Lung (tissue), 12 donors: ENCODE data around the gene RBM3. TPM values are rescaled to one million over a fixed set of nuclear protein-coding genes. Genes with fewer than 3 reads are reported as not detected.
A peak's percentile ranks its signal among the peaks of the same experiment; 100 is the strongest.

Experiments
- ATAC-seq: fragments of 200-7000 bp; cut with Tn5 transposase; one replicate; pipeline ENCODE4 v1.9.1; 2020; ENCODE audit warnings: moderate number of reproducible peaks; ENCODE audit not compliant: insufficient read depth, low FRiP score
- DNase-seq, 3 donors: peaks; one replicate each; pipeline ENCODE4 v3.0.0-alpha.2; 2013 to 2017
- H3K27ac ChIP-seq, 2 donors: one replicate each; pipeline ENCODE4 v1.5.1; 2013; ENCODE audit warnings: mild to moderate bottlenecking in 2 of 2, moderate library complexity in 2 of 2, control low read depth in 1 of 2, inconsistent platforms in 1 of 2, low read depth in 1 of 2, low read length in 1 of 2
- H3K27me3 ChIP-seq, 3 donors: one replicate each; pipeline ENCODE4 v1.5.1; 2013; ENCODE audit warnings: low read length in 2 of 3; ENCODE audit not compliant: control insufficient read depth in 3 of 3, insufficient read depth in 3 of 3
- H3K36me3 ChIP-seq, 4 donors: one replicate each; pipeline ENCODE4 v1.5.1; 2013; ENCODE audit warnings: low read length in 4 of 4, mild to moderate bottlenecking in 1 of 4, moderate library complexity in 1 of 4; ENCODE audit not compliant: control insufficient read depth in 4 of 4, insufficient read depth in 4 of 4
- H3K4me1 ChIP-seq, 5 donors: one replicate each; pipeline ENCODE4 v1.5.1; 2013; ENCODE audit warnings: low read length in 5 of 5, mild to moderate bottlenecking in 2 of 5, moderate library complexity in 1 of 5; ENCODE audit not compliant: control insufficient read depth in 5 of 5, insufficient read depth in 5 of 5
- H3K4me3 ChIP-seq: one replicate; pipeline ENCODE4 v1.5.1; 2013; ENCODE audit warnings: mild to moderate bottlenecking, control low read depth, moderate library complexity
- H3K9ac ChIP-seq, 2 donors: one replicate each; pipeline ENCODE4 v1.5.1; 2013; ENCODE audit warnings: low read length in 2 of 2, control low read depth in 1 of 2; ENCODE audit not compliant: insufficient read depth in 1 of 2
- H3K9me3 ChIP-seq, 4 donors: one replicate each; pipeline ENCODE4 v1.5.1; 2013; ENCODE audit warnings: low read length in 3 of 4, mild to moderate bottlenecking in 1 of 4, moderate library complexity in 1 of 4; ENCODE audit not compliant: control insufficient read depth in 4 of 4, insufficient read depth in 3 of 4
- CTCF ChIP-seq: IDR thresholded peaks from 2 replicates; pipeline ENCODE4 v1.5.1; 2012; ENCODE audit warnings: mild to moderate bottlenecking; ENCODE audit errors: control extremely low read depth, extremely low read depth
- whole genome bisulfite sequencing, 2 donors: extraction: QIAGEN DNeasy Blood & Tissue Kit; methylation state at CpG; one replicate each; pipeline ENCODE4 v1.1.7; 2013; 5-methylcytosine and 5-hydroxymethylcytosine counted together
- polyA plus RNA-seq, 2 donors: library from polyadenylated mRNA; stranded (reverse); fragments of 200-250 nt; gene quantifications; one replicate each; pipeline ENCODE4 v1.2.1, GENCODE V29; 2013
- total RNA-seq, 2 donors: library from RNA; depleted of rRNA in 1 of 2; stranded (reverse); fragments of >200 nt in 1 of 2; gene quantifications; one replicate each; pipeline ENCODE4 v1.2.1, GENCODE V29; 2014 to 2021
- donor health status: control.
- donor health status: control.
- donor health status: Bipolar disorder and iron deficiency.
- donor health status: healthy.
- donor health status: DM: yes; HTN: yes; CAD: no.

Gene RBM3
- total and polyA plus RNA-seq, 4 donors: 117 to 346 (median 217) TPM

- Histone ChIP-seq H3K9me3 (peaks cover 0 to 3% (median 0%) of the 10 kb centered on the region in 4 donors), H3K9ac (no peak overlapping the region), H3K27ac (no peak overlapping the region), H3K27me3 (no peaks in the 10 kb centered on the region), H3K4me1 (peaks cover 0 to 7% (median 0%) of the 10 kb centered on the region in 5 donors), H3K4me3 (no peak overlapping the region), H3K36me3 (no peaks in the 10 kb centered on the region)
- TF ChIP-seq CTCF: no peak
- ATAC-seq: no peak
- WGBS, 2 donors: 77% methylated on average over 5 of the region's 5 CpGs
- DNase-seq: no peak
These were observed 18.7 kb downstream of the RBM3 start for GRCh38 chrX:48592971-48593370.

GRCh38 chrX:48595929-48596328 lies 21.6 kb downstream of the RBM3 start:
- H3K4me1 ChIP-seq: peaks cover 0 to 7% (median 0%) of the 10 kb centered on the region in 5 donors
- H3K9me3 ChIP-seq: peaks cover 0 to 3% (median 0%) of the 10 kb centered on the region in 4 donors
- ATAC-seq (no peak), DNase-seq (no peak)
- H3K36me3 ChIP-seq: peaks cover 3 to 12% (median 5%) of the 10 kb centered on the region in 4 donors
- no peak overlapping the region for H3K9ac ChIP-seq
- TF ChIP-seq CTCF: no peak
- no peak overlapping the region for H3K27ac ChIP-seq
- WGBS, 2 donors: 32 to 44% methylated on average over 2 of the region's 2 CpGs
- H3K4me3 ChIP-seq: no peak overlapping the region
- no peaks in the 10 kb centered on the region for H3K27me3 ChIP-seq

GRCh38 chrX:48597353-48598264 lies 23.3 kb downstream of the RBM3 start, which contains the start of gene WDR13:
WDR13 (plus strand) TSS chrX:48597492; CDS start chrX:48597997, 505 bp downstream.
- no peak for TF ChIP-seq CTCF
- no peaks in the 10 kb centered on the region for H3K27me3 ChIP-seq
- peak within 1 kb of the TSS; percentile 50 for H3K4me3 ChIP-seq
- peak; percentile 94 to 96 (median 94) for DNase-seq
- peak; percentile 88 for ATAC-seq
- peaks cover 3 to 17% (median 8%) of the 10 kb centered on the region in 4 donors for H3K36me3 ChIP-seq
- 0 to 35% methylated on average over 46 to 62 of the region's 62 CpGs for WGBS, 2 donors
- peak within 1 kb of the TSS; percentile 96 to 99 for H3K27ac ChIP-seq
- H3K9me3 ChIP-seq: peaks cover 0 to 3% (median 0%) of the 10 kb centered on the region in 4 donors
- peak within 1 kb of the TSS; percentile 85 to 96 for H3K9ac ChIP-seq
- peaks cover 0 to 6% (median 0%) of the 10 kb centered on the region in 5 donors for H3K4me1 ChIP-seq
